Ovary (tissue), 3 donors: ENCODE results near the gene FREM2.

Experiments used
- POLR2A ChIP-seq: fragments of 450-650 bp; IDR thresholded peaks from one replicate; pipeline ENCODE4 v1.6.1; 2017; ENCODE audit warnings: antibody characterized with exemption, mild to moderate bottlenecking, moderate library complexity
- TF ChIP-seq, protein P1 (sequence below), 3 donors: fragments of 450-650 bp in 2 of 3; fragments of 200-600 bp in 1 of 3; IDR thresholded peaks; one replicate each; pipeline versions ENCODE4 v1.5.1 to v1.8.0; 2016 to 2022; ENCODE audit warnings: antibody characterized with exemption in 3 of 3, mild to moderate bottlenecking in 1 of 3
- donor health status: DM: no; HTN: no; CAD: no.

GRCh38 chr13:38866649-38867048 is 179.8 kb downstream of the FREM2 start:
- TF ChIP-seq, protein P1, sequence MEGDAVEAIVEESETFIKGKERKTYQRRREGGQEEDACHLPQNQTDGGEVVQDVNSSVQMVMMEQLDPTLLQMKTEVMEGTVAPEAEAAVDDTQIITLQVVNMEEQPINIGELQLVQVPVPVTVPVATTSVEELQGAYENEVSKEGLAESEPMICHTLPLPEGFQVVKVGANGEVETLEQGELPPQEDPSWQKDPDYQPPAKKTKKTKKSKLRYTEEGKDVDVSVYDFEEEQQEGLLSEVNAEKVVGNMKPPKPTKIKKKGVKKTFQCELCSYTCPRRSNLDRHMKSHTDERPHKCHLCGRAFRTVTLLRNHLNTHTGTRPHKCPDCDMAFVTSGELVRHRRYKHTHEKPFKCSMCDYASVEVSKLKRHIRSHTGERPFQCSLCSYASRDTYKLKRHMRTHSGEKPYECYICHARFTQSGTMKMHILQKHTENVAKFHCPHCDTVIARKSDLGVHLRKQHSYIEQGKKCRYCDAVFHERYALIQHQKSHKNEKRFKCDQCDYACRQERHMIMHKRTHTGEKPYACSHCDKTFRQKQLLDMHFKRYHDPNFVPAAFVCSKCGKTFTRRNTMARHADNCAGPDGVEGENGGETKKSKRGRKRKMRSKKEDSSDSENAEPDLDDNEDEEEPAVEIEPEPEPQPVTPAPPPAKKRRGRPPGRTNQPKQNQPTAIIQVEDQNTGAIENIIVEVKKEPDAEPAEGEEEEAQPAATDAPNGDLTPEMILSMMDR (IDR thresholded peaks at IDR 0.05): no peak
- TF ChIP-seq POLR2A: no peak
